ENCODE data around the gene SPOCK1. TPM values are rescaled to one million over a fixed set of nuclear protein-coding genes. Genes with fewer than 3 reads are reported as not detected.

The SPOCK1 gene
- total and polyA plus RNA-seq, 9 of the 15 experiments (the other 6 are each of a cell fraction or from before 2014, with no cell fraction given) = 0.01 to 0.35 (median 0.04) TPM; not detected in 6

DNA sequence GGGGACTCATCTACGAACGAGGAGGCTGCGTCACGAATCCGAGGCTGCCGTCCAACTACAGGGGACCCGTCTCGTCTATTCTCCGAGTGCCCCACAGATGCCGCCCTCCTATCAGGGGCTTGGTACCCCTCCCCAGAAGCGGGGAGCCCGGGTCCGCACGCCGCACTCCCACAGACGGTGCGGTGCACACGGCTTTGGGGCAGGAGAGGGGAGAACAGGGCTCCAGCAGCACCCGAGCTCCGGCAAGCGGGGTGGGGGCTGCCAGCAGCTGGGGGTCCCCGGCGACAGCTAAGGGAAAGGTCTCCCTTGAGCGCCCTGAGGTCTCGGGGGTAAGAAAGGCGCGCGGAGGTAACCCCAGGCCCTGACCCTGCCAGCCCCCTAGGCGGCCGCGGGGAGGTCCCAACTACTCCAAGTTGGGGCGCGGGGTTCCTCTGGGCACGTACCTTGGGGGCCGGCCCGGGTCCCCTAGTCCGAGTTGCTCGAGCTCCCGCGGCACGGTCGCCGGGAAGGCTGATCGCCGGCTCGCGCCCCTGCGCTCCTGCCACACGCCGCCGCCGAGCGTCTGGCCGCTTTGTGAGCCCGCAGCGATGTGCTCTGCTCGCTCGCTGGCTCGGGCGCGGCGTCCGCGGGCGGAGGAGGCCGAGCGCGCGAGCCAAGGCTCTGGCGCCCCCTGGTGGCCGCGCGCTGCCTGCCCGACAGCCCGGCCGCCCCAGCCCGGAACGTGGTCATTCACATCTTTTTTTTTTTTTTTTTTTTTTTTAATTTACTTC is at the start of gene SPOCK1 (continued):
- TF ChIP-seq, protein P1, sequence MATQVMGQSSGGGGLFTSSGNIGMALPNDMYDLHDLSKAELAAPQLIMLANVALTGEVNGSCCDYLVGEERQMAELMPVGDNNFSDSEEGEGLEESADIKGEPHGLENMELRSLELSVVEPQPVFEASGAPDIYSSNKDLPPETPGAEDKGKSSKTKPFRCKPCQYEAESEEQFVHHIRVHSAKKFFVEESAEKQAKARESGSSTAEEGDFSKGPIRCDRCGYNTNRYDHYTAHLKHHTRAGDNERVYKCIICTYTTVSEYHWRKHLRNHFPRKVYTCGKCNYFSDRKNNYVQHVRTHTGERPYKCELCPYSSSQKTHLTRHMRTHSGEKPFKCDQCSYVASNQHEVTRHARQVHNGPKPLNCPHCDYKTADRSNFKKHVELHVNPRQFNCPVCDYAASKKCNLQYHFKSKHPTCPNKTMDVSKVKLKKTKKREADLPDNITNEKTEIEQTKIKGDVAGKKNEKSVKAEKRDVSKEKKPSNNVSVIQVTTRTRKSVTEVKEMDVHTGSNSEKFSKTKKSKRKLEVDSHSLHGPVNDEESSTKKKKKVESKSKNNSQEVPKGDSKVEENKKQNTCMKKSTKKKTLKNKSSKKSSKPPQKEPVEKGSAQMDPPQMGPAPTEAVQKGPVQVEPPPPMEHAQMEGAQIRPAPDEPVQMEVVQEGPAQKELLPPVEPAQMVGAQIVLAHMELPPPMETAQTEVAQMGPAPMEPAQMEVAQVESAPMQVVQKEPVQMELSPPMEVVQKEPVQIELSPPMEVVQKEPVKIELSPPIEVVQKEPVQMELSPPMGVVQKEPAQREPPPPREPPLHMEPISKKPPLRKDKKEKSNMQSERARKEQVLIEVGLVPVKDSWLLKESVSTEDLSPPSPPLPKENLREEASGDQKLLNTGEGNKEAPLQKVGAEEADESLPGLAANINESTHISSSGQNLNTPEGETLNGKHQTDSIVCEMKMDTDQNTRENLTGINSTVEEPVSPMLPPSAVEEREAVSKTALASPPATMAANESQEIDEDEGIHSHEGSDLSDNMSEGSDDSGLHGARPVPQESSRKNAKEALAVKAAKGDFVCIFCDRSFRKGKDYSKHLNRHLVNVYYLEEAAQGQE (IDR thresholded peaks at IDR 0.05; ENCODE audit: borderline replicate concordance) = peak; percentile 38; the same call in 1 of the 2 replicates
- TF ChIP-seq, protein P1 (CRISPR knock-in tag; IDR thresholded peaks at IDR 0.05; ENCODE audit: low read depth) = no peak
- TF ChIP-seq CCNT2 (IDR thresholded peaks at IDR 0.05; ENCODE audit: borderline replicate concordance, extremely low read depth, insufficient read length, low read depth, low read length) (peak; percentile 23), RB1 (IDR thresholded peaks at IDR 0.05; ENCODE audit: low read depth) (peak; percentile 76), CXXC5 (CRISPR knock-in tag; IDR thresholded peaks at IDR 0.05) (peak; percentile 68), ARID1B (IDR thresholded peaks at IDR 0.05) (no peak), POLR2A (conservative IDR thresholded peaks at IDR 0.05) (no peak)
